Fibroblast of lung (primary cell): ENCODE measurements around the gene PRDM16. TPM values are rescaled to one million over a fixed set of nuclear protein-coding genes. Genes with fewer than 3 reads are reported as not detected.

Experiments
- DNase-seq, 2 donors: peaks; one replicate each; pipeline versions ENCODE4 v3.0.0 to v3.0.0-alpha.2; 2010; ENCODE audit warnings: low read depth in 2 of 2
- H2AFZ ChIP-seq: 2 replicates; pipeline ENCODE4 v1.5.1; 2012; ENCODE audit warnings: low read length, control low read depth, inconsistent platforms
- H3K27ac ChIP-seq: 2 replicates; pipeline ENCODE4 v1.5.1; 2011; ENCODE audit warnings: low read length, control low read depth; ENCODE audit not compliant: insufficient read depth
- H3K27me3 ChIP-seq: 2 replicates; pipeline ENCODE4 v1.5.1; 2011; ENCODE audit warnings: mild to moderate bottlenecking, low read length; ENCODE audit not compliant: control insufficient read depth, insufficient read depth
- H3K36me3 ChIP-seq: 2 replicates; pipeline ENCODE4 v1.5.1; 2011; ENCODE audit warnings: low read length; ENCODE audit not compliant: control insufficient read depth, insufficient read depth
- H3K4me1 ChIP-seq: 2 replicates; pipeline ENCODE4 v1.5.1; 2011; ENCODE audit warnings: low read length; ENCODE audit not compliant: control insufficient read depth, insufficient read depth; ENCODE audit errors: extremely low read depth
- H3K4me2 ChIP-seq: 2 replicates; pipeline ENCODE4 v1.5.1; 2011; ENCODE audit warnings: low read length, control low read depth; ENCODE audit not compliant: insufficient read depth; ENCODE audit errors: extremely low read depth
- H3K4me3 ChIP-seq, 4 experiments: fragments of 200-600 bp in 1 of 4; sonication (generic) in 1 of 4; replicated peaks in 1 of 4; 2 replicates each; pipeline ENCODE4 v1.5.1; 2011 to 2016; ENCODE audit warnings: low read length in 4 of 4, low read depth in 3 of 4, mild to moderate bottlenecking in 3 of 4, control low read depth in 2 of 4, inconsistent platforms in 1 of 4, mixed read lengths in 1 of 4; ENCODE audit not compliant: insufficient read depth in 1 of 4; ENCODE audit errors: control extremely low read depth in 1 of 4
- H3K79me2 ChIP-seq: 2 replicates; pipeline ENCODE4 v1.5.1; 2012; ENCODE audit warnings: mild to moderate bottlenecking, low read length, inconsistent platforms; ENCODE audit not compliant: control insufficient read depth, insufficient read depth
- H3K9ac ChIP-seq: 2 replicates; pipeline ENCODE4 v1.5.1; 2011; ENCODE audit warnings: mild to moderate bottlenecking, low read length, control low read depth; ENCODE audit not compliant: insufficient read depth
- H3K9me3 ChIP-seq: 2 replicates; pipeline ENCODE4 v1.5.1; 2012; ENCODE audit warnings: low read depth, low read length; ENCODE audit not compliant: control insufficient read depth, insufficient read depth
- H4K20me1 ChIP-seq: 2 replicates; pipeline ENCODE4 v1.5.1; 2011; ENCODE audit warnings: low read length; ENCODE audit not compliant: control insufficient read depth, insufficient read depth; ENCODE audit errors: extremely low read depth
- CTCF ChIP-seq, 2 donors: IDR thresholded peaks in 1 of 2; conservative IDR thresholded peaks in 1 of 2; 1 replicate in 1 of 2; 2 replicates in 1 of 2; pipeline ENCODE4 v1.5.1; 2011 to 2012; ENCODE audit warnings: low read length in 2 of 2, control low read depth in 1 of 2, inconsistent platforms in 1 of 2, low read depth in 1 of 2, mild to moderate bottlenecking in 1 of 2
- EZH2 ChIP-seq: IDR thresholded peaks from 2 replicates; pipeline ENCODE4 v1.5.1; 2012; ENCODE audit warnings: low read length, control low read depth, mild to moderate bottlenecking; ENCODE audit errors: missing control alignments
- polyA plus RNA-seq, 2 donors: library from polyadenylated mRNA; depleted of rRNA in 1 of 2; stranded (reverse) in 1 of 2; unstranded in 1 of 2; fragments of >200 nt; gene quantifications; 2 replicates each; pipeline ENCODE4 v1.2.1, GENCODE V29; 2011 to 2012; ENCODE audit warnings: missing spikeins in 1 of 2
- total RNA-seq: library from RNA; depleted of rRNA; stranded (reverse); fragments of >200 nt; gene quantifications from 2 replicates; pipeline ENCODE4 v1.2.1, GENCODE V29; 2014

The PRDM16 gene
- total and polyA plus RNA-seq, 2 donors (not counting 1 experiment from before 2014, with no cell fraction given) = 0.30 to 1.8 TPM

- H4K20me1 ChIP-seq = no peaks in the 10 kb centered on the region
These were observed 46.5 kb upstream of the PRDM16 start for GRCh38 chr1:3022511-3022973.

GRCh38 chr1:3022976-3023375, 46.0 kb upstream of the PRDM16 start:
- Histone ChIP-seq H3K27ac (no peak overlapping the region), H3K4me3 (no peak overlapping the region), H2AFZ (no peak overlapping the region), H3K36me3 (no peaks in the 10 kb centered on the region), H3K27me3 (no peaks in the 10 kb centered on the region), H3K9me3 (no peaks in the 10 kb centered on the region), H4K20me1 (no peaks in the 10 kb centered on the region), H3K9ac (no peak overlapping the region), H3K79me2 (no peaks in the 10 kb centered on the region), H3K4me1 (no peaks in the 10 kb centered on the region), H3K4me2 (no peak overlapping the region)
- TF ChIP-seq CTCF (conservative IDR thresholded peaks at IDR 0.05 in 1 of 2, IDR thresholded peaks at IDR 0.05 in 1 of 2; ENCODE audit: low read depth in 1 of 2, low read length in 2 of 2) = no peak
- no peak for TF ChIP-seq EZH2
- DNase-seq = no peak

More at GRCh38 chr1:3022511-3022973, 46.5 kb upstream of the PRDM16 start:
- Histone ChIP-seq H3K9me3 (no peaks in the 10 kb centered on the region), H2AFZ (no peak overlapping the region), H3K79me2 (no peaks in the 10 kb centered on the region), H3K4me2 (no peak overlapping the region), H3K36me3 (no peaks in the 10 kb centered on the region), H3K27ac (no peak overlapping the region), H3K27me3 (no peaks in the 10 kb centered on the region), H3K4me1 (no peaks in the 10 kb centered on the region), H3K9ac (no peak overlapping the region), H3K4me3 (no peak overlapping the region)
- no peak for DNase-seq
- no peak for TF ChIP-seq CTCF (conservative IDR thresholded peaks at IDR 0.05 in 1 of 2, IDR thresholded peaks at IDR 0.05 in 1 of 2; ENCODE audit: low read depth in 1 of 2, low read length in 2 of 2)

- H3K9ac ChIP-seq = no peak overlapping the region
- no peak overlapping the region for H3K27ac ChIP-seq
- H3K27me3 ChIP-seq = no peaks in the 10 kb centered on the region
- no peaks in the 10 kb centered on the region for H3K36me3 ChIP-seq
- no peaks in the 10 kb centered on the region for H3K4me1 ChIP-seq
- no peak overlapping the region for H3K4me3 ChIP-seq
- no peaks in the 10 kb centered on the region for H3K79me2 ChIP-seq
- H2AFZ ChIP-seq = no peak overlapping the region
- H3K9me3 ChIP-seq = no peaks in the 10 kb centered on the region
- H4K20me1 ChIP-seq = no peaks in the 10 kb centered on the region
- DNase-seq = no peak
- H3K4me2 ChIP-seq = no peak overlapping the region
- no peak for TF ChIP-seq EZH2
- no peak for TF ChIP-seq CTCF (conservative IDR thresholded peaks at IDR 0.05 in 1 of 2, IDR thresholded peaks at IDR 0.05 in 1 of 2; ENCODE audit: low read depth in 1 of 2, low read length in 2 of 2)
These were observed 45.0 kb upstream of the PRDM16 start for GRCh38 chr1:3024019-3024418.
